Measurements from ENCODE around the gene CD40LG.

DNA sequence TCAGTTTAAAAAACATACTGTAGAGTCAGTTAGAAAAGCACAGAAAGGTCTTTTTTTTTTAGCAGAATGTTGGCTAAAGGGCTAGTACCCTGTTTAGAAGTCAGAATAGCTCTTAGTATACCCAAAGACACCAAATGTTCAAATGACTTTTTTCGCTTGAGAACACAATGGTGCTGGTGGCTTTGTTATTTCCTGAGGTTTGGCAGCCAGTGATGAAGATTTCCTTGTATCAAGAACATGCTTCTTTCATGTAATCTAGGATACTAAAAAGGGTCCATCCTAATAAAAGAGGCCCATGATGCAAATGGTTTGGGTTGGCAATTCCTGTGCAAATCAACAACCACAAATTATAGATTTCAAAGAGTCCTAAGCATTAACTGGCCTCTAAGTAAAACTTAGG is 21.1 kb upstream of the CD40LG start:
- TF ChIP-seq, protein P1, sequence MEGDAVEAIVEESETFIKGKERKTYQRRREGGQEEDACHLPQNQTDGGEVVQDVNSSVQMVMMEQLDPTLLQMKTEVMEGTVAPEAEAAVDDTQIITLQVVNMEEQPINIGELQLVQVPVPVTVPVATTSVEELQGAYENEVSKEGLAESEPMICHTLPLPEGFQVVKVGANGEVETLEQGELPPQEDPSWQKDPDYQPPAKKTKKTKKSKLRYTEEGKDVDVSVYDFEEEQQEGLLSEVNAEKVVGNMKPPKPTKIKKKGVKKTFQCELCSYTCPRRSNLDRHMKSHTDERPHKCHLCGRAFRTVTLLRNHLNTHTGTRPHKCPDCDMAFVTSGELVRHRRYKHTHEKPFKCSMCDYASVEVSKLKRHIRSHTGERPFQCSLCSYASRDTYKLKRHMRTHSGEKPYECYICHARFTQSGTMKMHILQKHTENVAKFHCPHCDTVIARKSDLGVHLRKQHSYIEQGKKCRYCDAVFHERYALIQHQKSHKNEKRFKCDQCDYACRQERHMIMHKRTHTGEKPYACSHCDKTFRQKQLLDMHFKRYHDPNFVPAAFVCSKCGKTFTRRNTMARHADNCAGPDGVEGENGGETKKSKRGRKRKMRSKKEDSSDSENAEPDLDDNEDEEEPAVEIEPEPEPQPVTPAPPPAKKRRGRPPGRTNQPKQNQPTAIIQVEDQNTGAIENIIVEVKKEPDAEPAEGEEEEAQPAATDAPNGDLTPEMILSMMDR (IDR thresholded peaks at IDR 0.05) = no peak
- TF ChIP-seq EP300 (IDR thresholded peaks at IDR 0.05) (no peak), POLR2AphosphoS5 (IDR thresholded peaks at IDR 0.05) (no peak), POLR2A (IDR thresholded peaks at IDR 0.05) (no peak)
